Smooth muscle cell (in vitro differentiated cells): Measurements from ENCODE around the gene DACH1. TPM values are rescaled to one million over a fixed set of nuclear protein-coding genes. Genes with fewer than 3 reads are reported as not detected.

Experiments used
- DNase-seq: peaks from one replicate; lab custom pipeline; 2025; ENCODE audit not compliant: unreplicated experiment; lab: John Stamatoyannopoulos, UW
- H2AFZ ChIP-seq: fragments of 200-600 bp; sonication (generic); 2 replicates; pipeline ENCODE4 v1.6.0; 2016; ENCODE audit warnings: antibody characterized with exemption, low read depth, mild to moderate bottlenecking
- H3F3A ChIP-seq: fragments of 200-600 bp; sonication (generic); 2 replicates; pipeline ENCODE4 v1.6.0; 2017; ENCODE audit warnings: antibody characterized with exemption, low read depth
- H3K27ac ChIP-seq: fragments of 200-600 bp; sonication (generic); 2 replicates; pipeline ENCODE4 v1.5.1; 2016; ENCODE audit warnings: low read depth, mild to moderate bottlenecking
- H3K27me3 ChIP-seq: fragments of 200-600 bp; sonication (generic); 2 replicates; pipeline ENCODE4 v1.6.1; 2016; ENCODE audit warnings: low read depth, mild to moderate bottlenecking
- H3K36me3 ChIP-seq: fragments of 200-600 bp; sonication (generic); 2 replicates; pipeline ENCODE4 v1.5.1; 2016; ENCODE audit warnings: low read depth
- H3K4me1 ChIP-seq: fragments of 200-600 bp; sonication (generic); 2 replicates; pipeline ENCODE4 v1.5.1; 2016; ENCODE audit warnings: low read depth
- H3K4me2 ChIP-seq: fragments of 200-600 bp; sonication (generic); 2 replicates; pipeline ENCODE4 v1.6.0; 2016; ENCODE audit warnings: mild to moderate bottlenecking
- H3K4me3 ChIP-seq: fragments of 200-600 bp; sonication (generic); 2 replicates; pipeline ENCODE4 v1.5.1; 2016; ENCODE audit warnings: mild to moderate bottlenecking
- H3K79me2 ChIP-seq: fragments of 200-600 bp; sonication (generic); 2 replicates; pipeline ENCODE4 v1.6.0; 2016; ENCODE audit warnings: low read depth, mild to moderate bottlenecking
- H3K9ac ChIP-seq: fragments of 200-600 bp; sonication (generic); 2 replicates; pipeline ENCODE4 v1.6.0; 2016; ENCODE audit warnings: low read depth
- H3K9me3 ChIP-seq: fragments of 200-600 bp; sonication (generic); replicated peaks from 2 replicates; pipeline ENCODE4 v1.5.1; 2016; ENCODE audit warnings: low read depth
- H4K20me1 ChIP-seq: fragments of 200-600 bp; sonication (generic); 2 replicates; pipeline ENCODE4 v1.6.0; 2016; ENCODE audit warnings: low read depth
- WGBS: methylation state at CpG from one replicate; pipeline ENCODE4 v1.1.7; 2016; ENCODE audit warnings: low lambda C conversion rate; 5-methylcytosine and 5-hydroxymethylcytosine counted together
- polyA plus RNA-seq: library from polyadenylated mRNA; unstranded; fragments of >200 nt; fragmentation: Nextera tagmentation; extraction: Ambion mirVana; gene quantifications from 2 replicates; pipeline ENCODE4 v1.2.1, GENCODE V29; 2016
- total RNA-seq: library from RNA; depleted of rRNA; stranded (reverse); fragments of >200 nt; gene quantifications from 2 replicates; pipeline ENCODE4 v1.2.3, GENCODE V29; 2014
- TF ChIP-seq, protein P1 (sequence below): fragments of 200-600 bp; sonication (generic); IDR thresholded peaks from 2 replicates; pipeline ENCODE4 v1.5.1; 2017; ENCODE audit warnings: borderline replicate concordance, mild to moderate bottlenecking, antibody characterized with exemption; ENCODE audit not compliant: insufficient read depth, poor library complexity, severe bottlenecking

Gene DACH1
- total and polyA plus RNA-seq, 2 experiments from 2014 or later: 0.33 to 1.6 TPM

- Histone ChIP-seq H3K27ac (no peak overlapping the region), H3K4me1 (no peaks in the 10 kb centered on the region), H4K20me1 (no peaks in the 10 kb centered on the region), H3K27me3 (no peaks in the 10 kb centered on the region), H3K4me2 (no peak overlapping the region), H3K79me2 (no peaks in the 10 kb centered on the region), H2AFZ (no peak overlapping the region), H3K36me3 (no peaks in the 10 kb centered on the region), H3K4me3 (no peak overlapping the region), H3F3A (no peaks in the 10 kb centered on the region), H3K9ac (no peak overlapping the region), H3K9me3 (no peaks in the 10 kb centered on the region)
- no peak for DNase-seq
- TF ChIP-seq, protein P1, sequence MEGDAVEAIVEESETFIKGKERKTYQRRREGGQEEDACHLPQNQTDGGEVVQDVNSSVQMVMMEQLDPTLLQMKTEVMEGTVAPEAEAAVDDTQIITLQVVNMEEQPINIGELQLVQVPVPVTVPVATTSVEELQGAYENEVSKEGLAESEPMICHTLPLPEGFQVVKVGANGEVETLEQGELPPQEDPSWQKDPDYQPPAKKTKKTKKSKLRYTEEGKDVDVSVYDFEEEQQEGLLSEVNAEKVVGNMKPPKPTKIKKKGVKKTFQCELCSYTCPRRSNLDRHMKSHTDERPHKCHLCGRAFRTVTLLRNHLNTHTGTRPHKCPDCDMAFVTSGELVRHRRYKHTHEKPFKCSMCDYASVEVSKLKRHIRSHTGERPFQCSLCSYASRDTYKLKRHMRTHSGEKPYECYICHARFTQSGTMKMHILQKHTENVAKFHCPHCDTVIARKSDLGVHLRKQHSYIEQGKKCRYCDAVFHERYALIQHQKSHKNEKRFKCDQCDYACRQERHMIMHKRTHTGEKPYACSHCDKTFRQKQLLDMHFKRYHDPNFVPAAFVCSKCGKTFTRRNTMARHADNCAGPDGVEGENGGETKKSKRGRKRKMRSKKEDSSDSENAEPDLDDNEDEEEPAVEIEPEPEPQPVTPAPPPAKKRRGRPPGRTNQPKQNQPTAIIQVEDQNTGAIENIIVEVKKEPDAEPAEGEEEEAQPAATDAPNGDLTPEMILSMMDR: no peak
- 44% methylated on average over 3 of the region's 3 CpGs for WGBS
Measured at GRCh38 chr13:71460211-71460610, 406.8 kb downstream of the DACH1 start.

GRCh38 chr13:71459708-71460107, 407.3 kb downstream of the DACH1 start:
- TF ChIP-seq, protein P1: no peak
- H3K4me2 ChIP-seq: no peak overlapping the region
- H3K27ac ChIP-seq: no peak overlapping the region

GRCh38 chr13:71457645-71458044, 409.4 kb downstream of the DACH1 start:
- no peaks in the 10 kb centered on the region for H3K79me2 ChIP-seq
- no peaks in the 10 kb centered on the region for H3K9me3 ChIP-seq
- WGBS: 99% methylated on average over 2 of the region's 2 CpGs
- no peaks in the 10 kb centered on the region for H3K36me3 ChIP-seq
- no peak for DNase-seq
- no peak overlapping the region for H3K4me3 ChIP-seq
- H3K4me1 ChIP-seq: no peaks in the 10 kb centered on the region
- H4K20me1 ChIP-seq: no peaks in the 10 kb centered on the region
- H3K9ac ChIP-seq: no peak overlapping the region
- TF ChIP-seq, protein P1: no peak
- H3F3A ChIP-seq: no peaks in the 10 kb centered on the region
- H2AFZ ChIP-seq: no peak overlapping the region
- H3K27ac ChIP-seq: no peak overlapping the region
- H3K4me2 ChIP-seq: no peak overlapping the region
- no peaks in the 10 kb centered on the region for H3K27me3 ChIP-seq

More at GRCh38 chr13:71459708-71460107, 407.3 kb downstream of the DACH1 start:
- no peaks in the 10 kb centered on the region for H4K20me1 ChIP-seq
- no peaks in the 10 kb centered on the region for H3K79me2 ChIP-seq
- no peak overlapping the region for H2AFZ ChIP-seq
- no peak overlapping the region for H3K9ac ChIP-seq
- H3K36me3 ChIP-seq: no peaks in the 10 kb centered on the region
- no peaks in the 10 kb centered on the region for H3K9me3 ChIP-seq
- H3K4me1 ChIP-seq: no peaks in the 10 kb centered on the region
- H3K4me3 ChIP-seq: no peak overlapping the region
- no peaks in the 10 kb centered on the region for H3K27me3 ChIP-seq
- no peak for DNase-seq
- H3F3A ChIP-seq: no peaks in the 10 kb centered on the region

DNA sequence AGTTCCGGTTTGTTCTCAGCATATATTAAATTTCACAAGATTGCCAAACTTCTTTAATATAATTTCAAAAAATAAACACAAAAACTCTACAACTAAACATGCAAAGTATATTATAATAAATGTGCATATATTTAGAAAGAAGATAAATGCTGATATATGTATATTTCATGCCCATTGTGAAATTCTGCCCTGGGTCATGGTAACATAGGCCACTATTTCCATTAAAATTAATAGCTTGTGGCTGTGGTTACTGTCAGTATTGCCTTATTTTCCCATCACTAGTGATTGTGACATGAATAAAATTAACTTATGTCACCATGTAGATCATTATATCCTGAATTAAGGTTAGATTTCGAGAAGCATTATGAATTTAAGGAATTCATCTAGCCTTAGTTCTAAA, 410.9 kb downstream of the DACH1 start:
- H3K4me3 ChIP-seq: no peak overlapping the region
- H3K27ac ChIP-seq: no peak overlapping the region
- H3K4me2 ChIP-seq: no peak overlapping the region
- no peak overlapping the region for H3K9ac ChIP-seq
- no peaks in the 10 kb centered on the region for H3K36me3 ChIP-seq
- no peaks in the 10 kb centered on the region for H3K79me2 ChIP-seq
- no peaks in the 10 kb centered on the region for H4K20me1 ChIP-seq
- H3K4me1 ChIP-seq: no peaks in the 10 kb centered on the region
- H2AFZ ChIP-seq: no peak overlapping the region
- no peaks in the 10 kb centered on the region for H3K9me3 ChIP-seq
- no peaks in the 10 kb centered on the region for H3K27me3 ChIP-seq
- TF ChIP-seq, protein P1: no peak
- 96% methylated on average over 2 of the region's 2 CpGs for WGBS
- no peak for DNase-seq
- H3F3A ChIP-seq: no peaks in the 10 kb centered on the region
